H1 (cell line): Measurements from ENCODE around the gene PAQR7. TPM values are rescaled to one million over a fixed set of nuclear protein-coding genes. Genes with fewer than 3 reads are reported as not detected.

ENCODE experiments used
- CTBP2 ChIP-seq: IDR thresholded peaks from 2 replicates; pipeline ENCODE4 v1.7.0; 2011; ENCODE audit warnings: borderline replicate concordance, mild to moderate bottlenecking, moderate library complexity, mixed read lengths, low read length; ENCODE audit not compliant: insufficient read depth, insufficient read length
- EGR1 ChIP-seq: IDR thresholded peaks from 2 replicates; pipeline ENCODE4 v1.6.1; 2011; ENCODE audit warnings: low read depth, low read length, borderline replicate concordance
- KDM4A ChIP-seq: IDR thresholded peaks from one replicate; pipeline ENCODE4 v1.7.1; 2012; ENCODE audit warnings: low read depth, mild to moderate bottlenecking, moderate library complexity, low read length, inconsistent platforms; ENCODE audit not compliant: severe bottlenecking
- MAFK ChIP-seq: IDR thresholded peaks from 2 replicates; pipeline ENCODE4 v1.6.1; 2012; ENCODE audit warnings: low read depth, mild to moderate bottlenecking, improper control_type of control experiment, low read length
- NRF1 ChIP-seq: IDR thresholded peaks from 2 replicates; pipeline ENCODE4 v1.6.1; 2011; ENCODE audit warnings: mild to moderate bottlenecking, low read depth, low read length, improper control_type of control experiment
- PHF8 ChIP-seq: fragments of 200-600 bp; sonication (generic); conservative IDR thresholded peaks from 2 replicates; pipeline ENCODE4 v1.7.1; 2012; ENCODE audit warnings: low read depth, mild to moderate bottlenecking, inconsistent platforms, low read length, moderate library complexity
- POLR2AphosphoS5 ChIP-seq: IDR thresholded peaks from 2 replicates; pipeline ENCODE4 v1.6.1; 2011; ENCODE audit warnings: low read depth, low read length
- RFX5 ChIP-seq: IDR thresholded peaks from 2 replicates; pipeline ENCODE4 v1.6.1; 2011; ENCODE audit warnings: low read depth, low read length, improper control_type of control experiment, borderline replicate concordance
- polyA plus RNA-seq, 7 experiments: library from polyadenylated mRNA; depleted of rRNA in 3 of 7; stranded (reverse) in 5 of 7; unstranded in 2 of 7; fragments of >200 nt in 5 of 7; fragments of 200-250 nt in 2 of 7; gene quantifications; 1 replicate in 5 of 7; 2 replicates in 1 of 7; 4 replicates in 1 of 7; pipeline versions ENCODE4 v1.2.1 to v1.2.3, GENCODE V29; 2011 to 2013; ENCODE audit warnings: missing spikeins in 2 of 7, mixed read lengths in 2 of 7
- total RNA-seq: library from RNA; stranded (reverse); fragmentation: NEBNext Ultra II Directional; extraction: Animal tissue kit (Norgen Biotek cat#: 25700); gene quantifications from 2 replicates; pipeline ENCODE4 v1.2.1, GENCODE V29; 2021
- TF ChIP-seq, protein P1 (sequence below): fragments of 300-600 bp; sonication (generic); IDR thresholded peaks from 2 replicates; pipeline ENCODE4 v1.7.1; 2012; ENCODE audit warnings: low read length, moderate library complexity, mild to moderate bottlenecking, inconsistent platforms; ENCODE audit not compliant: insufficient replicate concordance

PAQR7 gene
- total and polyA plus RNA-seq, 2 of the 8 experiments (the other 6 are each of a cell fraction or from before 2014, with no cell fraction given) = 7.3 to 7.4 TPM

DNA sequence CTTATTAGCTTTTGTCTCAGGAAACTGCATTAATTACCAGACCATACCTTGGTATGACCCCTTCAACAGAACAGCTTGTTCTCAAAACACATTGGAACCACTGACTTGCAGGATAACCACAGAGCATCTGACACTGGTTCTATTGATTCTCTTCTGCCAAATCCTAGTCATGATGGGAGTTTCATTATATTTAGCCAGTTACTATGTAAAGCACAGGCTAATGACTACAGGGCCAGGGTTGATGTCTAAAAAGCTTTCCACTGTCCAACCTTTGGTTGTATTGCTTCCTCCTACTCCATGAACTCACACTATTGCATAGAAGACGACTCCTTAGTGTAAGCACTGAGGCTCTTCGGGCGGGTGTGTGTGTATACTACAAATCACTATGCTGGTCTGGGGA is 27.0 kb upstream of the PAQR7 start (continued):
- TF ChIP-seq, protein P1, sequence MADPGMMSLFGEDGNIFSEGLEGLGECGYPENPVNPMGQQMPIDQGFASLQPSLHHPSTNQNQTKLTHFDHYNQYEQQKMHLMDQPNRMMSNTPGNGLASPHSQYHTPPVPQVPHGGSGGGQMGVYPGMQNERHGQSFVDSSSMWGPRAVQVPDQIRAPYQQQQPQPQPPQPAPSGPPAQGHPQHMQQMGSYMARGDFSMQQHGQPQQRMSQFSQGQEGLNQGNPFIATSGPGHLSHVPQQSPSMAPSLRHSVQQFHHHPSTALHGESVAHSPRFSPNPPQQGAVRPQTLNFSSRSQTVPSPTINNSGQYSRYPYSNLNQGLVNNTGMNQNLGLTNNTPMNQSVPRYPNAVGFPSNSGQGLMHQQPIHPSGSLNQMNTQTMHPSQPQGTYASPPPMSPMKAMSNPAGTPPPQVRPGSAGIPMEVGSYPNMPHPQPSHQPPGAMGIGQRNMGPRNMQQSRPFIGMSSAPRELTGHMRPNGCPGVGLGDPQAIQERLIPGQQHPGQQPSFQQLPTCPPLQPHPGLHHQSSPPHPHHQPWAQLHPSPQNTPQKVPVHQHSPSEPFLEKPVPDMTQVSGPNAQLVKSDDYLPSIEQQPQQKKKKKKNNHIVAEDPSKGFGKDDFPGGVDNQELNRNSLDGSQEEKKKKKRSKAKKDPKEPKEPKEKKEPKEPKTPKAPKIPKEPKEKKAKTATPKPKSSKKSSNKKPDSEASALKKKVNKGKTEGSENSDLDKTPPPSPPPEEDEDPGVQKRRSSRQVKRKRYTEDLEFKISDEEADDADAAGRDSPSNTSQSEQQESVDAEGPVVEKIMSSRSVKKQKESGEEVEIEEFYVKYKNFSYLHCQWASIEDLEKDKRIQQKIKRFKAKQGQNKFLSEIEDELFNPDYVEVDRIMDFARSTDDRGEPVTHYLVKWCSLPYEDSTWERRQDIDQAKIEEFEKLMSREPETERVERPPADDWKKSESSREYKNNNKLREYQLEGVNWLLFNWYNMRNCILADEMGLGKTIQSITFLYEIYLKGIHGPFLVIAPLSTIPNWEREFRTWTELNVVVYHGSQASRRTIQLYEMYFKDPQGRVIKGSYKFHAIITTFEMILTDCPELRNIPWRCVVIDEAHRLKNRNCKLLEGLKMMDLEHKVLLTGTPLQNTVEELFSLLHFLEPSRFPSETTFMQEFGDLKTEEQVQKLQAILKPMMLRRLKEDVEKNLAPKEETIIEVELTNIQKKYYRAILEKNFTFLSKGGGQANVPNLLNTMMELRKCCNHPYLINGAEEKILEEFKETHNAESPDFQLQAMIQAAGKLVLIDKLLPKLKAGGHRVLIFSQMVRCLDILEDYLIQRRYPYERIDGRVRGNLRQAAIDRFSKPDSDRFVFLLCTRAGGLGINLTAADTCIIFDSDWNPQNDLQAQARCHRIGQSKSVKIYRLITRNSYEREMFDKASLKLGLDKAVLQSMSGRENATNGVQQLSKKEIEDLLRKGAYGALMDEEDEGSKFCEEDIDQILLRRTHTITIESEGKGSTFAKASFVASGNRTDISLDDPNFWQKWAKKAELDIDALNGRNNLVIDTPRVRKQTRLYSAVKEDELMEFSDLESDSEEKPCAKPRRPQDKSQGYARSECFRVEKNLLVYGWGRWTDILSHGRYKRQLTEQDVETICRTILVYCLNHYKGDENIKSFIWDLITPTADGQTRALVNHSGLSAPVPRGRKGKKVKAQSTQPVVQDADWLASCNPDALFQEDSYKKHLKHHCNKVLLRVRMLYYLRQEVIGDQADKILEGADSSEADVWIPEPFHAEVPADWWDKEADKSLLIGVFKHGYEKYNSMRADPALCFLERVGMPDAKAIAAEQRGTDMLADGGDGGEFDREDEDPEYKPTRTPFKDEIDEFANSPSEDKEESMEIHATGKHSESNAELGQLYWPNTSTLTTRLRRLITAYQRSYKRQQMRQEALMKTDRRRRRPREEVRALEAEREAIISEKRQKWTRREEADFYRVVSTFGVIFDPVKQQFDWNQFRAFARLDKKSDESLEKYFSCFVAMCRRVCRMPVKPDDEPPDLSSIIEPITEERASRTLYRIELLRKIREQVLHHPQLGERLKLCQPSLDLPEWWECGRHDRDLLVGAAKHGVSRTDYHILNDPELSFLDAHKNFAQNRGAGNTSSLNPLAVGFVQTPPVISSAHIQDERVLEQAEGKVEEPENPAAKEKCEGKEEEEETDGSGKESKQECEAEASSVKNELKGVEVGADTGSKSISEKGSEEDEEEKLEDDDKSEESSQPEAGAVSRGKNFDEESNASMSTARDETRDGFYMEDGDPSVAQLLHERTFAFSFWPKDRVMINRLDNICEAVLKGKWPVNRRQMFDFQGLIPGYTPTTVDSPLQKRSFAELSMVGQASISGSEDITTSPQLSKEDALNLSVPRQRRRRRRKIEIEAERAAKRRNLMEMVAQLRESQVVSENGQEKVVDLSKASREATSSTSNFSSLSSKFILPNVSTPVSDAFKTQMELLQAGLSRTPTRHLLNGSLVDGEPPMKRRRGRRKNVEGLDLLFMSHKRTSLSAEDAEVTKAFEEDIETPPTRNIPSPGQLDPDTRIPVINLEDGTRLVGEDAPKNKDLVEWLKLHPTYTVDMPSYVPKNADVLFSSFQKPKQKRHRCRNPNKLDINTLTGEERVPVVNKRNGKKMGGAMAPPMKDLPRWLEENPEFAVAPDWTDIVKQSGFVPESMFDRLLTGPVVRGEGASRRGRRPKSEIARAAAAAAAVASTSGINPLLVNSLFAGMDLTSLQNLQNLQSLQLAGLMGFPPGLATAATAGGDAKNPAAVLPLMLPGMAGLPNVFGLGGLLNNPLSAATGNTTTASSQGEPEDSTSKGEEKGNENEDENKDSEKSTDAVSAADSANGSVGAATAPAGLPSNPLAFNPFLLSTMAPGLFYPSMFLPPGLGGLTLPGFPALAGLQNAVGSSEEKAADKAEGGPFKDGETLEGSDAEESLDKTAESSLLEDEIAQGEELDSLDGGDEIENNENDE = no peak
- TF ChIP-seq MAFK (no peak), KDM4A (no peak), PHF8 (no peak), NRF1 (no peak), RFX5 (no peak), CTBP2 (no peak), POLR2AphosphoS5 (no peak), EGR1 (no peak)
- TF ChIP-seq, all 59 proteins: peak for 0
